Measurements from ENCODE around the gene GREB1L. TPM values are rescaled to one million over a fixed set of nuclear protein-coding genes. Genes with fewer than 3 reads are reported as not detected.

Gene GREB1L
- total and polyA plus RNA-seq, 5 donors, result 7.4 to 31.4 (median 23.4) TPM

DNA sequence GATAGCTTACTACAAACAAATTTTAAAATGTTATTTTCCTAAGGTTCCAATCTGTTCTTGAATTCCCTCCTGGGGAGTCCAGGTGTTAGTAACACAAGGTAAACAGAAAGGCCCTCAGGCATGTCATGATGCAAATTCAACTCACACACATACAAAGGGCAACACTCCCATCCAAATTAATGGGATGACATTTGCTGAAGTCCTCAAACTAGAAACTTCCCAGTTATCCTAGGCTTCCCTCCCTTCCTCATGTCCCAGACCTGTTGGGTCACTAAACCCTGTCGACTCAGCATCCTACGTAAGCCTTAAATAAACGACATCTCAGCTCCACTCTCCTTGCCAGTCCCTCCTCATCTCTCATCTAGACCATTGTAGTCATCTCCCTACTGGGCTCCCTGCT is 85.1 kb downstream of the GREB1L start:
- WGBS, result 59% methylated on average over 3 of the region's 3 CpGs

DNA sequence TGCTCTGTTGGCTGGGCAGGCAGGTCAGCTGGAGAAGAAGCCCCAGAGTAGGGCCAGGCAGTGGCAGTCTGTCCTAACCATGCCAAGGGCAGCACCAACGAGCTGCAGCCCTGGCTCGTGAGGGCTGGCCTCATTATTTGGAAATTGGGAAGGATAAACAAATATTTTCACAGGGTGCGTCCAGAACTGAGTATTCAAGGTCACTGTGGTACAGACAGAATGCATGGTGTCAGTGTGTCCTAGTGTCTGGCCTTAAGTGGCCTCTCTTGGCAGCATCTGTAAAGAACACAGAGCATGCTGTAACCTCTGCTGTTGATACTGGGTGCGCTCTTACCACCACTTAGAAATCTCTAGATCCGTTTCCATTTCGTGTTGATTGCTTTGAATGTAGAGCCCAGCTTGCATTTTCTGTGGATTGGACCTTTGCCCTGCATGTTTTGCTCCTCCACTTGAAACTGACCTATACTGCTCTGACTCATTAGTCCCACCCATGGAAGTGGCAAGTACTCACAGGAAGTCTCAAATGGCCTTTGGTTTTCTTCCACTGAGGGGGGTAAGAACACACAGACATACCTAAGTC is 88.2 kb downstream of the GREB1L start:
- 39% methylated on average over 6 of the region's 6 CpGs for WGBS
- Histone ChIP-seq H3K27me3 (ENCODE audit: control insufficient read depth, insufficient read depth) (no peaks in the 10 kb centered on the region), H3K4me1 (ENCODE audit: control insufficient read depth, insufficient read depth, low read length) (no peaks in the 10 kb centered on the region), H3K9me3 (ENCODE audit: control insufficient read depth, low read length) (no peaks in the 10 kb centered on the region), H3K27ac (ENCODE audit: low read length) (peak overlapping the region; percentile 73), H3K4me3 (ENCODE audit: low read length) (no peak overlapping the region)
- ATAC-seq (peak; percentile 93 to 94), DNase-seq (peak in 2 of 3 donors; percentile 11 to 51)
- intact Hi-C loops (cut with DNase I), result no loop called here

More for the DNA sequence above, 85.1 kb downstream of the GREB1L start:
- no peak for DNase-seq
- no peaks in the 10 kb centered on the region for H3K9me3 ChIP-seq (ENCODE audit: control insufficient read depth, low read length)
- intact Hi-C loops (cut with DNase I), result loop anchor here in 1 of 4 donors (10.0 kb wide), 1 partner anchor 48 kb away; no protein-coding TSS in a partner anchor
- H3K27me3 ChIP-seq (ENCODE audit: control insufficient read depth, insufficient read depth), result no peaks in the 10 kb centered on the region
- H3K4me3 ChIP-seq (ENCODE audit: low read length), result no peak overlapping the region
- ATAC-seq, result no peak
- no peak overlapping the region for H3K27ac ChIP-seq (ENCODE audit: low read length)
- no peaks in the 10 kb centered on the region for H3K4me1 ChIP-seq (ENCODE audit: control insufficient read depth, insufficient read depth, low read length)

DNA sequence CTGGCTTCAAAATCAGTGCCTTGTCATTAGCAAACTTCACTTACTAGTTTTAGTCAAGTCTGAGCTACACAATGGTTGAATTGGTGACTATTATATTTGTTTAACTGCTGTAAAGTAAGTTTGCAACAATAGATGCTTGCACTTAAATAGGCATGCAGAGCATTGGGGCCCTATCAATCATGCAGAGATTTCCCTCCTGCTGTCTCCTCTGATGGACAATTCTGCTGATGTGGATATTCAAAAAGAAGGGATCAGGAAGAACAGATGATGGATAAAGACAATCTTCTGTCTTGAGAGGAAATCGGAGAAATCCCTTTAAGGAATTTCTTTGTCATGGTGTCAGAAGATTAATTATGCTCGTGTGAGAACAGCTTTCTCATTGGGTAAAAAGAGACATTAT is 89.0 kb downstream of the GREB1L start:
- WGBS, result 44% methylated on average over 2 of the region's 2 CpGs
- no peak for DNase-seq
- intact Hi-C loops (cut with DNase I), result no loop called here

DNA sequence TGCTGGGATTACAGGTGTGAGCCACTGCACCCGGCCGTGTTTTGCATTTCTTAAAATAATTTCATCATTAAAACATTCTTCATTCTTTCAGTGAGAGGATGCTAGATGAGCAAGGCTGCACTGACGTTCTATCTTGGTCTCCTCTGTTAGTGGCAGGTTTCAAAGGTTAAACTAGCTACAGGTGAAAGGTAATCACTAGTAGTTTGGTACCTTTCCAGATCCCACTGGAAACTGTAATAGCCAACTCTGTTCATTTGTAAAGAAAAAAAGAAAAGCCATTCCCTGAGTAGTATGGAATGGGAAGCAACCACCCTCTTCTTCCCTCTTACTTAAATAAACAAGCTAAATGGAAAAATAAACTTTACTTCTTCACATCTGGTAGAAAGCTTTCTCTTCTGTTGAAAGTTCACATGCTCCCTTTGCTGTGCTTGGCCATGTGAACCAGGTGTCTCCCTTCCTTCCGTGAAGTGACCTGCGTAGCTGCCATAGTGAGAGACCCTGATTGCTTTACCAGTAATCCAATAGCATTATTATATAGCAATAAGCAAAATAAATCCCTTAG is 94.0 kb downstream of the GREB1L start:
- no peak overlapping the region for H3K4me3 ChIP-seq (ENCODE audit: low read length)
- peaks cover 2% of the 10 kb centered on the region for H3K4me1 ChIP-seq (ENCODE audit: control insufficient read depth, insufficient read depth, low read length)
- H3K27ac ChIP-seq (ENCODE audit: low read length), result no peak overlapping the region
- WGBS, result 79% methylated on average over 5 of the region's 5 CpGs
- no peaks in the 10 kb centered on the region for H3K27me3 ChIP-seq (ENCODE audit: control insufficient read depth, insufficient read depth)
- ATAC-seq (no peak), DNase-seq (no peak)
- H3K9me3 ChIP-seq (ENCODE audit: control insufficient read depth, low read length), result no peaks in the 10 kb centered on the region
- intact Hi-C loops (cut with DNase I), result no loop called here

More for the DNA sequence above, 89.0 kb downstream of the GREB1L start:
- ATAC-seq, result no peak
- no peaks in the 10 kb centered on the region for H3K9me3 ChIP-seq (ENCODE audit: control insufficient read depth, low read length)
- H3K27ac ChIP-seq (ENCODE audit: low read length), result no peak overlapping the region
- H3K27me3 ChIP-seq (ENCODE audit: control insufficient read depth, insufficient read depth), result no peaks in the 10 kb centered on the region
- H3K4me1 ChIP-seq (ENCODE audit: control insufficient read depth, insufficient read depth, low read length), result no peaks in the 10 kb centered on the region
- H3K4me3 ChIP-seq (ENCODE audit: low read length), result no peak overlapping the region

DNA sequence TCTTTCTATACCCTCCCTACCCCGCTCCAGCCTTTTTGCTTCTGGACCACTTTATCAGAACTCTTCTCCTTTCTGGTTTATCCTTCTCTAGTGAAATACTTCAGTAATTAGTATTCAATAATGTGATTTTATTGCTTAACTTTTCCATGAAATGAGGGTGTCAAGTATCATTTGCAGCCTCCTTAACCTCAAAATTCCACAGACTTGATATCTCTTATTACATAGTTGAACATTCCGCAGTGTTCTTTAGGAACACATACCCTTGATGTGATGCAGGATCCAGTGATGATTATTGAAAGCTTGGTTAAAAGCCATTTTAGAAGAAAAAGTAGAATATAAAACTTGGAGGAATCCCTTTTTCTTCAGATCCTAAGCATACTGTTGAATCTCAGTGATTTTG is 94.8 kb downstream of the GREB1L start:
- Histone ChIP-seq H3K27ac (ENCODE audit: low read length) (no peak overlapping the region), H3K4me1 (ENCODE audit: control insufficient read depth, insufficient read depth, low read length) (peaks cover 2% of the 10 kb centered on the region), H3K4me3 (ENCODE audit: low read length) (no peak overlapping the region), H3K9me3 (ENCODE audit: control insufficient read depth, low read length) (no peaks in the 10 kb centered on the region), H3K27me3 (ENCODE audit: control insufficient read depth, insufficient read depth) (no peaks in the 10 kb centered on the region)
- intact Hi-C loops (cut with DNase I), result no loop called here
- 67% methylated on average over 2 of the region's 2 CpGs for WGBS
- ATAC-seq (no peak), DNase-seq (no peak)

DNA sequence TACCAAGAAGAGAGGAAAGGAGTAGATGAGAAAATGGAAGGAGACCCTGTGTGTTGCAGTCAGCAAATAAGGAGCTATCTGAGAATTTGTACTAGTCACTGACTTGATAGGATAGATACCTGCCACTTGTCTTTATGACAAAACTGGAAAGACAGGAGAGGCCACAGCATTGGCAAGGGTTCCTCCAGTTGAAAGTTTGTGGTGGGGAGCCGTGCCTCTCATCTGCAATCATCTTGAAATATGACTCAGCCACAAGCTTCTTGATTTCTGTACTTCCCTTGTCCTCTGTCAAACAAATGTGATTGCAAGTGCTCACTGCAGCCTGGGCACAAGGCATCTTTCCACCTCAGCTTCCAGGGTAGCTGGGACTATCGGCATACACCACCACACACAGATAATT is 99.1 kb downstream of the GREB1L start:
- intact Hi-C loops (cut with DNase I), result loop anchor here in 1 of 4 donors (10.0 kb wide), 1 partner anchor 84 kb away; no protein-coding TSS in a partner anchor

DNA sequence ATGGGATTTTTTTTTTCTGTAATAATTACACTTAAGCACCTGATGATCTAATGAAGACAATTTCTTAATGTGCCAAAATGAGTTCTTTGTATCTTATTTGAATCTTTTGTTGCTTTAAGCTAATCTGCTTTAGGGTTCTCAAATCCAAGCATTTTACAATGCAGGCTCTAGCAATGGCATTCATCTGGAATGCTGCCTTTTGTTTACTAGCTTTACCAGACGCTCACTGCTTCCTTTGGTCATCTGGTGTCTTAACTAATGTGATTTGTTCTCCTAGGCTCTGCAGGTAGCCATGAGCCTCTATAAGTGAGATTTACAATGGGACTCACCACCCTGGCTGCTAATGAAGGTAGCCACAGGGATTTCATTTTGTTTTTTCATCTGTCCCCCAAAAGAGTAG is 100.3 kb downstream of the GREB1L start:
- no peaks in the 10 kb centered on the region for H3K27me3 ChIP-seq (ENCODE audit: control insufficient read depth, insufficient read depth)
- peaks cover 2% of the 10 kb centered on the region for H3K4me1 ChIP-seq (ENCODE audit: control insufficient read depth, insufficient read depth, low read length)
- H3K4me3 ChIP-seq (ENCODE audit: low read length), result no peak overlapping the region
- DNase-seq, result no peak
- H3K27ac ChIP-seq (ENCODE audit: low read length), result no peak overlapping the region
- whole genome bisulfite sequencing, result 41% methylated on average over 1 of the region's 1 CpG
- intact Hi-C loops (cut with DNase I), result loop anchor here in 1 of 4 donors (10.0 kb wide), 1 partner anchor 82 kb away; no protein-coding TSS in a partner anchor
- H3K9me3 ChIP-seq (ENCODE audit: control insufficient read depth, low read length), result no peaks in the 10 kb centered on the region
- ATAC-seq, result no peak

More for the DNA sequence above, 99.1 kb downstream of the GREB1L start:
- DNase-seq (no peak), ATAC-seq (no peak)
- no peak overlapping the region for H3K27ac ChIP-seq (ENCODE audit: low read length)
- WGBS, result 73% methylated on average over 2 of the region's 2 CpGs
- no peaks in the 10 kb centered on the region for H3K27me3 ChIP-seq (ENCODE audit: control insufficient read depth, insufficient read depth)
- H3K4me3 ChIP-seq (ENCODE audit: low read length), result no peak overlapping the region
- H3K4me1 ChIP-seq (ENCODE audit: control insufficient read depth, insufficient read depth, low read length), result peaks cover 2% of the 10 kb centered on the region
- H3K9me3 ChIP-seq (ENCODE audit: control insufficient read depth, low read length), result no peaks in the 10 kb centered on the region

DNA sequence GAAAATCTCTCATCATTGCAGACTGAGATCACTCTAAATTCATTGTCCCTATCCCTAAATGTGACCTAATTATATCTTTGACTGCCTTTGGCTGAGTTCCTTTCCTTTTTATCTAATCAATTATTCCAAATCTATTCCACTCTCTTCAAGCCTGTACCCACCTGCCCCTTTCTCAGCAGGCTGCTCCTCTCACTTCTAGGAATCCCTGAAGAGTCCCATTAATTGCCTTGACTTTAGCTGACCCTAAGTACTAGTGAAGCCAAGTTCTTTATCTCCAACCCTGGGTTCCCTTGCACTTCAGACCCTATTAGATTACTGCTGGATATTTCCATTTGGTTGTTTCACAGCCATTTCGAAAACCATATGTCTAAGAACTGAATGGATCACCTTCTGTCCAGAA is 102.8 kb downstream of the GREB1L start:
- Histone ChIP-seq H3K9me3 (ENCODE audit: control insufficient read depth, low read length) (no peaks in the 10 kb centered on the region), H3K27me3 (ENCODE audit: control insufficient read depth, insufficient read depth) (no peaks in the 10 kb centered on the region), H3K4me1 (ENCODE audit: control insufficient read depth, insufficient read depth, low read length) (no peaks in the 10 kb centered on the region), H3K4me3 (ENCODE audit: low read length) (no peak overlapping the region), H3K27ac (ENCODE audit: low read length) (no peak overlapping the region)
- WGBS, result 79% methylated on average over 1 of the region's 1 CpG
- intact Hi-C loops (cut with DNase I), result loop anchor here in 1 of 4 donors (10.0 kb wide), 1 partner anchor 80 kb away; no protein-coding TSS in a partner anchor
- ATAC-seq, result no peak
- no peak for DNase-seq

DNA sequence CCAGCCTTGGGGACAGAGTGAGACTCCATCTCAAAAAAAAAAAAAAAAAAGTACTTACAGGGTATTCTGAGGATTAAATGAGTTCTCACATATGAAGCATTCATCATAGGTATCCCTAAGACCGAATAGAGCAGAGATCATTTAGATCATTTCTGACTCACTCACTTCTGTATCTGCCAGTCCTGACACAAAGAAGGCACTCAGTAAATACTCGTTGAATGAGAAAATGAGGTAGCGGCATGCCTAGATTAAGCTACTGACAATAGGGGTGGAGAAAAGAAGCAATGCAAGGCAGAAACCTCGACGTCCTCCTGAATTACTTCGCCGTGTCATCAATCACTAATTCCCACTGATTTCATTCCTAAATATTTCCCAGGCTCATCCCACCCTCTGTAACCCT is 103.8 kb downstream of the GREB1L start:
- no peak for ATAC-seq
- Histone ChIP-seq H3K9me3 (ENCODE audit: control insufficient read depth, low read length) (no peaks in the 10 kb centered on the region), H3K27me3 (ENCODE audit: control insufficient read depth, insufficient read depth) (no peaks in the 10 kb centered on the region), H3K27ac (ENCODE audit: low read length) (no peak overlapping the region), H3K4me3 (ENCODE audit: low read length) (no peak overlapping the region), H3K4me1 (ENCODE audit: control insufficient read depth, insufficient read depth, low read length) (no peaks in the 10 kb centered on the region)
- 61% methylated on average over 7 of the region's 7 CpGs for WGBS
- DNase-seq, result no peak
- intact Hi-C loops (cut with DNase I), result loop anchor here in 1 of 4 donors (10.0 kb wide), 1 partner anchor 79 kb away; no protein-coding TSS in a partner anchor

DNA sequence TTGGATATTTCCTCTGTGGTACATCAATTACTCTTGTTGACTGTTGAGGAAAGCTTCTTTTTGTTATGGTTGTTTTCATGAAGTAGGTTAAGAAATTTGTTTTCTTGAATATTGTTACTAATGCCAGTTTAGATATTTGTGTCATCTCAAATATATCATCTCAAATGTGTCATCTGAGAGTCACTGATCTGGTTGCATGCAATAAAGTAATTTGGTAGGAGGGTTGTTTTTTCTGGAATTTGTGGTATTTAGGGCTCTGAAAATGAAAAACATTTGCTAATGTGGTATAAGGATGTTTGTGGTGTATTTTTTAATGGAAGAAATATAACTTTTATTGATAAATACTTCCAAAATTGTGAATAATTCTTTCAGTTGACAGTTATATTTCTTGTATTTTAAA is 117.7 kb downstream of the GREB1L start:
- no peak overlapping the region for H3K27ac ChIP-seq (ENCODE audit: low read length)
- no peaks in the 10 kb centered on the region for H3K9me3 ChIP-seq (ENCODE audit: control insufficient read depth, low read length)
- no peak for ATAC-seq
- DNase-seq, result no peak
- intact Hi-C loops (cut with DNase I), result loop anchor here in 1 of 4 donors (10.0 kb wide), 1 partner anchor 55 kb away; no protein-coding TSS in a partner anchor
- no peaks in the 10 kb centered on the region for H3K4me1 ChIP-seq (ENCODE audit: control insufficient read depth, insufficient read depth, low read length)
- no peaks in the 10 kb centered on the region for H3K27me3 ChIP-seq (ENCODE audit: control insufficient read depth, insufficient read depth)
- no peak overlapping the region for H3K4me3 ChIP-seq (ENCODE audit: low read length)

DNA sequence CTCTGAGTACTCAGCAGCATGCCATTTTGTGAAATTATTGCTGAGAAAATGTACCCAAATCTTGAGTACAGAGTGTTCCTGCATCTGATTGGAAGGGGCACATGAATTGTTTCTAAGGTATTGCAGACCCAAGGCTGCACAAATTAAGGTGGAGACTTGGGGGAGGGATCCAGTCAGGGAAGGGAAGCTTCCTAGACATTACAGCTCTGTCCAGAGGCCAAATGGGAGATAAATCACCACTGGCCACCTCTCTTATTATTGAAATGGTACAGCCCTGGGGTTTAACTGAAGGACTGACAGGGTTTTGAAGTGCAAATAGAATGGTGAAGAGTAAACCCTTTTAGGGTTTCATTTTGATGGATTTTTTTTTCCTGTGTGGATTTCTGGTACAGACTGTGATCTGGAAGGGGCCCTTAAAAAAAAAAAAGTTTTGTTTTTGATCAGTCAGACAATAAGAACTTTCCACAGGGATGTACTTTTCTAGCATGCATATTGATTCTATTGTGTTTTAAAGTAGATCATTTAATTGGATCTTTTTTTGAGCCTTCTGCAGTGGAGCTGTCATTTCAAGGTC is 119.4 kb downstream of the GREB1L start:
- Histone ChIP-seq H3K27ac (ENCODE audit: low read length) (peak overlapping the region; percentile 50), H3K4me3 (ENCODE audit: low read length) (no peak overlapping the region), H3K4me1 (ENCODE audit: control insufficient read depth, insufficient read depth, low read length) (no peaks in the 10 kb centered on the region), H3K9me3 (ENCODE audit: control insufficient read depth, low read length) (no peaks in the 10 kb centered on the region), H3K27me3 (ENCODE audit: control insufficient read depth, insufficient read depth) (no peaks in the 10 kb centered on the region)
- intact Hi-C loops (cut with DNase I), result loop anchor here in 1 of 4 donors (10.0 kb wide), 1 partner anchor 57 kb away; no protein-coding TSS in a partner anchor
- no peak for DNase-seq
- ATAC-seq, result peak in 1 of 2 donors; percentile 31
